Trophoblast cell (in vitro differentiated cells and primary cell): ENCODE results near the gene VPS8.

ENCODE experiments used
- DNase-seq, 2 donors: peaks; one replicate each; pipeline ENCODE4 v3.0.0-alpha.2; 2016
- H2AFZ ChIP-seq: 2 replicates; pipeline ENCODE4 v1.6.1; 2013; ENCODE audit warnings: low read length, moderate library complexity, mild to moderate bottlenecking; ENCODE audit not compliant: insufficient read depth, poor library complexity
- H2AK5ac ChIP-seq: 2 replicates; pipeline ENCODE4 v1.6.1; 2013; ENCODE audit warnings: mild to moderate bottlenecking, low read length
- H2BK120ac ChIP-seq: 2 replicates; pipeline ENCODE4 v1.6.1; 2013; ENCODE audit warnings: low read length, mild to moderate bottlenecking, moderate library complexity; ENCODE audit not compliant: insufficient read depth, poor library complexity
- H2BK12ac ChIP-seq: 2 replicates; pipeline ENCODE4 v1.6.1; 2013; ENCODE audit warnings: mild to moderate bottlenecking, low read length, moderate library complexity
- H2BK5ac ChIP-seq: 2 replicates; pipeline ENCODE4 v1.6.1; 2013; ENCODE audit warnings: low read length, low read depth, moderate library complexity, mild to moderate bottlenecking; ENCODE audit not compliant: poor library complexity
- H3K14ac ChIP-seq: 2 replicates; pipeline ENCODE4 v1.6.1; 2013; ENCODE audit warnings: mild to moderate bottlenecking, low read length
- H3K18ac ChIP-seq: 2 replicates; pipeline ENCODE4 v1.6.1; 2013; ENCODE audit warnings: mild to moderate bottlenecking, low read length
- H3K23ac ChIP-seq: 2 replicates; pipeline ENCODE4 v1.6.1; 2013; ENCODE audit warnings: low read length
- H3K27ac ChIP-seq: 2 replicates; pipeline ENCODE4 v1.5.1; 2013; ENCODE audit warnings: low read depth, mild to moderate bottlenecking, inconsistent platforms, low read length, moderate library complexity
- H3K27me3 ChIP-seq: 2 replicates; pipeline ENCODE4 v1.6.1; 2013; ENCODE audit warnings: inconsistent platforms, mild to moderate bottlenecking, low read length, moderate library complexity; ENCODE audit not compliant: insufficient read depth
- H3K36me3 ChIP-seq, 2 experiments: 1 replicate in 1 of 2; 2 replicates in 1 of 2; pipeline ENCODE4 v1.6.1; 2013; ENCODE audit warnings: low read length in 2 of 2, mild to moderate bottlenecking in 2 of 2, moderate library complexity in 1 of 2; ENCODE audit not compliant: insufficient read depth in 2 of 2, control insufficient read depth in 1 of 2
- H3K4ac ChIP-seq: 2 replicates; pipeline ENCODE4 v1.6.1; 2013; ENCODE audit warnings: low read depth, mild to moderate bottlenecking, low read length, moderate library complexity
- H3K4me1 ChIP-seq, 2 experiments: 1 replicate in 1 of 2; 2 replicates in 1 of 2; pipeline ENCODE4 v1.6.1; 2013; ENCODE audit warnings: low read length in 2 of 2, mild to moderate bottlenecking in 2 of 2, moderate library complexity in 1 of 2; ENCODE audit not compliant: insufficient read depth in 2 of 2, control insufficient read depth in 1 of 2
- H3K4me2 ChIP-seq: 2 replicates; pipeline ENCODE4 v1.6.1; 2013; ENCODE audit warnings: inconsistent platforms, mild to moderate bottlenecking, low read length, moderate library complexity
- H3K4me3 ChIP-seq: 2 replicates; pipeline ENCODE4 v1.5.1; 2013; ENCODE audit warnings: mild to moderate bottlenecking, low read depth, low read length, inconsistent platforms
- H3K79me1 ChIP-seq: one replicate; pipeline ENCODE4 v1.6.1; 2013; ENCODE audit warnings: low read length
- H3K79me2 ChIP-seq: 2 replicates; pipeline ENCODE4 v1.6.1; 2013; ENCODE audit warnings: low read length, mild to moderate bottlenecking; ENCODE audit not compliant: control insufficient read depth, insufficient read depth, poor library complexity
- H3K9ac ChIP-seq: 2 replicates; pipeline ENCODE4 v1.6.1; 2013; ENCODE audit warnings: mild to moderate bottlenecking, low read length
- H3K9me3 ChIP-seq: 2 replicates; pipeline ENCODE4 v1.6.1; 2013; ENCODE audit warnings: low read depth, mild to moderate bottlenecking, control low read depth, inconsistent platforms, low read length; ENCODE audit not compliant: insufficient read depth
- H4K12ac ChIP-seq: 2 replicates; pipeline ENCODE4 v1.6.1; 2013; ENCODE audit warnings: low read depth, mild to moderate bottlenecking, low read length, moderate library complexity
- H4K8ac ChIP-seq: 2 replicates; pipeline ENCODE4 v1.6.1; 2013; ENCODE audit warnings: low read depth, mild to moderate bottlenecking, low read length, moderate library complexity
- H4K91ac ChIP-seq: one replicate; pipeline ENCODE4 v1.6.1; 2013; ENCODE audit warnings: low read depth, mild to moderate bottlenecking, low read length, moderate library complexity
- WGBS: extraction: QIAGEN DNeasy Blood & Tissue Kit; methylation state at CpG from one replicate; pipeline ENCODE4 v1.1.7; 2013; ENCODE audit warnings: missing lambda C conversion rate; ENCODE audit not compliant: insufficient read length, insufficient coverage; ENCODE audit errors: extremely low coverage; 5-methylcytosine and 5-hydroxymethylcytosine counted together

The VPS8 gene

GRCh38 chr3:184805351-184806038 is 6.5 kb upstream of the VPS8 start:
- Histone ChIP-seq H3K4me1 (no peaks in the 10 kb centered on the region), H3K27ac (no peak overlapping the region), H4K8ac (no peak overlapping the region), H3K79me1 (no peaks in the 10 kb centered on the region), H3K4me2 (no peak overlapping the region), H3K4me3 (no peak overlapping the region), H4K12ac (no peak overlapping the region), H3K18ac (no peak overlapping the region), H3K27me3 (no peaks in the 10 kb centered on the region), H3K14ac (no peak overlapping the region), H2BK5ac (no peak overlapping the region), H2AFZ (no peak overlapping the region), H2BK120ac (no peak overlapping the region), H3K79me2 (no peaks in the 10 kb centered on the region), H3K23ac (no peak overlapping the region), H3K9ac (no peak overlapping the region), H3K9me3 (no peaks in the 10 kb centered on the region), H3K4ac (no peak overlapping the region), H2BK12ac (no peak overlapping the region), H4K91ac (no peak overlapping the region), H3K36me3 (no peaks in the 10 kb centered on the region), H2AK5ac (no peak overlapping the region)
- peak in 1 of 2 donors; percentile 16 for DNase-seq
- no CpG with 5 or more reads among the region's 3 CpGs for WGBS

DNA sequence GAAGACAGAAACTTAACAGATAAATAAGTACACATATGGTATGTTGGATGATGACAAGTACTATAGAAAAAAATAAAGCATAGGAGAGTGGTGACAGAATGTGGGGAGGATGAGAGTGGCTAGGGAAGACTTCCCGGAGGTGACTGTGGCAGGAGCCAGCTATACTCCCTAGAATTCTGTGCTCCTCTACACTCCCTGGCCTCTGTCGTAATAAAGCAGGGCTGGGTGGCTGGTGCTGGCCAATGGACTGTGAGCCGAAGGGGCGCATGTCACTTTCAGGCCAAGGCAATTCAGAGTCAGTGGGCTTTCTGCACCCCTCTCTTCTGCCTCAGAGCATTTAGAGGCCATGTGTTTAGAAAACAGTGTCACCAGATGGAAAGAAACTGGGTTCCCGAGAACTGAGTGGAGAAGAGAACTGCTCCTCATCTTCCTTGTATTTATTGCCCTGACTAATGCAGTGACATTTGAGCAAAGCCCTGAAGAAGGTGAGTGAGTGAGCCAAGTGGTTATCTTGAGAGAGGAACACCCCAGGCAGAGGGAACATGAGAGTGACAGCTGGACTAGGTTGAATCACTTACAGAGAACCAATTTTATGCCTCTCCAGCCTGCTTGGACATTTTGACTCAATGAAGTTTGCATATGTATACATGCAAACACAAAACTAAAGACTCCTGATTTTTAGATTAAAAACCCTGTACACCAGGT is 5.2 kb upstream of the VPS8 start:
- H3K79me2 ChIP-seq = no peaks in the 10 kb centered on the region
- no peak overlapping the region for H4K91ac ChIP-seq
- no peak overlapping the region for H2AFZ ChIP-seq
- H3K4me1 ChIP-seq = no peaks in the 10 kb centered on the region
- DNase-seq = no peak
- no peak overlapping the region for H3K18ac ChIP-seq
- H4K12ac ChIP-seq = no peak overlapping the region
- H3K9me3 ChIP-seq = no peaks in the 10 kb centered on the region
- H3K27ac ChIP-seq = no peak overlapping the region
- no peaks in the 10 kb centered on the region for H3K27me3 ChIP-seq
- no CpG with 5 or more reads among the region's 5 CpGs for WGBS
- H3K23ac ChIP-seq = no peak overlapping the region
- H3K79me1 ChIP-seq = no peaks in the 10 kb centered on the region
- H2BK120ac ChIP-seq = no peak overlapping the region
- H4K8ac ChIP-seq = no peak overlapping the region
- no peak overlapping the region for H2BK12ac ChIP-seq
- H3K4me2 ChIP-seq = no peak overlapping the region
- no peak overlapping the region for H2AK5ac ChIP-seq
- H3K4ac ChIP-seq = no peak overlapping the region
- no peak overlapping the region for H3K9ac ChIP-seq
- H2BK5ac ChIP-seq = no peak overlapping the region
- H3K14ac ChIP-seq = no peak overlapping the region
- no peaks in the 10 kb centered on the region for H3K36me3 ChIP-seq
- H3K4me3 ChIP-seq = no peak overlapping the region

DNA sequence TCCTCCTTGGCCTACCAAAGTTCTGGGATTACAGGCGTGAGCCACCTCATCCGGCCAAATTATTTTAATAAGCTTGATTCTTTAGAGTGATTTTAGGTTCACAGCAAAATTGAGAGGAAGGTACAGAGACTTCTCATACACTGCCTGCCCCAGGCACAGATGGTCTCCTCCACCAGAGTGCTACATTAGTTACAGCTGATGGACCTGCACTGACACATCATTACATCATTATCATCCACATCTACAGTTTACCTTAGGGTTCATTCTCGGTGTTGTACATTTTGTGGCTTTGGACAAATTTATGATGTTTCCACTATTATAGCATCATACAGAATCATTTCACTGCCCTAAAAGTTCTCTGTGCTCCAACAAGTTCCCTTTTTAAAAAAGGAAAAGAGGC is 4.4 kb upstream of the VPS8 start:
- peaks cover 2% of the 10 kb centered on the region for H3K79me2 ChIP-seq
- H3K36me3 ChIP-seq = no peaks in the 10 kb centered on the region
- no peak overlapping the region for H3K14ac ChIP-seq
- DNase-seq = no peak
- H3K79me1 ChIP-seq = peaks cover 2% of the 10 kb centered on the region
- no peak overlapping the region for H3K23ac ChIP-seq
- H3K9me3 ChIP-seq = no peaks in the 10 kb centered on the region
- no peaks in the 10 kb centered on the region for H3K27me3 ChIP-seq
- H3K27ac ChIP-seq = no peak overlapping the region
- H3K18ac ChIP-seq = no peak overlapping the region
- H4K12ac ChIP-seq = no peak overlapping the region
- H3K4me1 ChIP-seq = peaks cover 0 to under 1% of the 10 kb centered on the region in 2 experiments
- H2BK12ac ChIP-seq = no peak overlapping the region
- H3K4me3 ChIP-seq = no peak overlapping the region
- no peak overlapping the region for H2BK120ac ChIP-seq
- H4K91ac ChIP-seq = no peak overlapping the region
- no peak overlapping the region for H2AK5ac ChIP-seq
- no peak overlapping the region for H3K9ac ChIP-seq
- no peak overlapping the region for H2AFZ ChIP-seq
- WGBS = no CpG with 5 or more reads among the region's 3 CpGs
- H3K4ac ChIP-seq = no peak overlapping the region
- H3K4me2 ChIP-seq = no peak overlapping the region
- no peak overlapping the region for H4K8ac ChIP-seq
- H2BK5ac ChIP-seq = no peak overlapping the region

DNA sequence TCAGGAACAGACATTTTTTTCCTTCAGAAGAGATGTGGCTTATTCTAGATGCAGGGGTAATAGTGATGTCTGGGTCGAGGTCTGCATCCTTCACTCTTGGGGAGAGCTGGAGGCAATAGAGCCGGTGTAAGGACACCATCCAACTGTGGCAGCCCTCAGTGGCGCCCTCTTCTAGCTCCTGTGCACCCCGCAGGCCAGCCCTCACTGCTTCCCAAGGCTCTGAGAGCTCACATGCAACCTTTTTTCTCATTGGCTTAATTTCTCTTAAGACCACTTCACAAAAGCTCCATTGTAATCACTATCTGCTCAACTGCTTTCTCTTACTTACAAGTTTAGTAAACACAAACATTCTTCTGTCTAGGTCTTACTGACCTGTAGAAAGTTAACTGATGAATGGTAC is 3.9 kb upstream of the VPS8 start:
- no peak overlapping the region for H3K14ac ChIP-seq
- WGBS = no CpG with 5 or more reads among the region's 4 CpGs

More for the DNA sequence above, 3.9 kb upstream of the VPS8 start:
- Histone ChIP-seq H3K9ac (no peak overlapping the region), H3K36me3 (no peaks in the 10 kb centered on the region), H2BK5ac (no peak overlapping the region), H3K79me2 (peaks cover 2% of the 10 kb centered on the region), H3K9me3 (no peaks in the 10 kb centered on the region), H3K4ac (no peak overlapping the region), H3K27me3 (no peaks in the 10 kb centered on the region), H3K23ac (no peak overlapping the region), H4K8ac (no peak overlapping the region), H2BK120ac (no peak overlapping the region), H3K4me3 (no peak overlapping the region), H2BK12ac (no peak overlapping the region), H2AFZ (no peak overlapping the region), H2AK5ac (no peak overlapping the region), H3K4me1 (peaks cover 3 to 4% of the 10 kb centered on the region in 2 experiments), H3K18ac (no peak overlapping the region), H3K79me1 (peaks cover 2% of the 10 kb centered on the region), H4K91ac (no peak overlapping the region), H4K12ac (no peak overlapping the region), H3K27ac (no peak overlapping the region), H3K4me2 (no peak overlapping the region)
- DNase-seq = no peak
